ENCODE measurements around the gene TIGAR. TPM values are rescaled to one million over a fixed set of nuclear protein-coding genes. Genes with fewer than 3 reads are reported as not detected.

The TIGAR gene
- total RNA-seq, 3 donors from 2014 or later: 11.4 to 17.0 (median 11.6) TPM

- DNase-seq (peak; percentile 89 to 94 (median 90)), ATAC-seq (peak; percentile 64)
- TF ChIP-seq CTCF (IDR thresholded peaks at IDR 0.05): no peak
- H3K36me3 ChIP-seq (ENCODE audit: low read depth): no peaks in the 10 kb centered on the region
- H3K9me3 ChIP-seq: no peaks in the 10 kb centered on the region
- peak within 1 kb of the TSS; percentile 78 for H3K4me3 ChIP-seq
- H3K4me1 ChIP-seq (ENCODE audit: low read depth): peaks cover 50% of the 10 kb centered on the region
- intact Hi-C loops (cut with DNase I, micrococcal nuclease): no loop called here
Measured at GRCh38 chr12:4273652-4274395, 47.2 kb upstream of the TIGAR start, which contains the start of gene CCND2. Gene CCND2, plus strand, starts transcription at chr12:4273762. Its CDS starts 279 bp downstream, at chr12:4274041.

GRCh38 chr12:4274396-4275015 is 46.5 kb upstream of the TIGAR start:
- Histone ChIP-seq H3K9me3 (no peaks in the 10 kb centered on the region), H3K4me1 (ENCODE audit: low read depth) (peaks cover 56% of the 10 kb centered on the region), H3K4me3 (peak overlapping the region; percentile 78), H3K36me3 (ENCODE audit: low read depth) (no peaks in the 10 kb centered on the region)
- DNase-seq (peak; percentile 50 to 68 (median 65)), ATAC-seq (no peak)
- intact Hi-C loops (cut with DNase I, micrococcal nuclease): loop anchor here (5.0 kb wide), 2 partner anchors 167 to 277 kb away; no protein-coding TSS in a partner anchor
- TF ChIP-seq CTCF (IDR thresholded peaks at IDR 0.05): no peak

DNA sequence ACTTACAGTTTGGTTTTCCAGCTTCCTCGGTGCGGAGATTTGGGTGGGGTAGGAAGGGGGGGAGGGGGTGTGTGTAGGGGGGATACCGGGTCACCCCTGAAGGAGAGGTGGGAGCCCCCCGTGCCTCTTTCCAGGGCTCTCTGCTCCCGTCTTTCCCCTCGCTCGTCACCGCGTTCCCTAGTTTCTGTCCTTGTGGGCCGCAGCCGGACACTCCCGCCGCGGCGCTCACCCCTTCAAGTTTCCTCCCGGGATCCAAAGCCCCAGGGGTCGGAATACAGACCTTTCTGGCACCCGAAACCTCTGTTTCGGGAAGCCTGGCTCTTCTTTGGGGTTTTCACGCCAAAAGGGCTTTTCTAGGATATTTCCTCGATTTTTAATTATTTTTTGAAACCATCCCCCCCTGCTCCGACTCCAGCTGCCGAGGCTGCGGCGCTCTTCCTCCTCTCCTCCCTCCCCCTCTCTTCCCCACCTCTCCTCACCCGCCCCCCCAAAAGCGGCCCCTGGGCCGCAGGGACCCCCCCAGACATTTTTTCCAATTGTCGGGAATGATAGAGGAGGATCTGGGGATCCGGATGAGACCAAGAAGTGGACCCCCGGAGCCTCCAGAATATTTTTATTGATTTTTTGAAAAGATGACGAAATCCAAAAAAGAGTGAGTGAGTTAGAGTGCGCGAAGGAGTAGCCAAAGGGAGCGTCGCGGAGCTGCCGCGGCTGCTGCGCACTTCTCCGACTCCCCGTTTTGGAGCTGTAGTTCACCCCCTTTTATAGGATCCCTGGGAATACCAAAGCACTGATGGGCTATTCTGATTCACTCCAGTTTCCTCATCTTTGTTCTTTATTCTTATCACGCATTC is 45.8 kb upstream of the TIGAR start:
- ATAC-seq: no peak
- DNase-seq: peak in 2 of 3 donors; percentile 51 to 64
- peaks cover 57% of the 10 kb centered on the region for H3K4me1 ChIP-seq (ENCODE audit: low read depth)
- no peaks in the 10 kb centered on the region for H3K9me3 ChIP-seq
- no peaks in the 10 kb centered on the region for H3K36me3 ChIP-seq (ENCODE audit: low read depth)
- TF ChIP-seq CTCF (IDR thresholded peaks at IDR 0.05): no peak
- peak overlapping the region; percentile 78 for H3K4me3 ChIP-seq
- intact Hi-C loops (cut with DNase I, micrococcal nuclease): loop anchor here (5.0 kb wide), 2 partner anchors 168 to 278 kb away; no protein-coding TSS in a partner anchor

DNA sequence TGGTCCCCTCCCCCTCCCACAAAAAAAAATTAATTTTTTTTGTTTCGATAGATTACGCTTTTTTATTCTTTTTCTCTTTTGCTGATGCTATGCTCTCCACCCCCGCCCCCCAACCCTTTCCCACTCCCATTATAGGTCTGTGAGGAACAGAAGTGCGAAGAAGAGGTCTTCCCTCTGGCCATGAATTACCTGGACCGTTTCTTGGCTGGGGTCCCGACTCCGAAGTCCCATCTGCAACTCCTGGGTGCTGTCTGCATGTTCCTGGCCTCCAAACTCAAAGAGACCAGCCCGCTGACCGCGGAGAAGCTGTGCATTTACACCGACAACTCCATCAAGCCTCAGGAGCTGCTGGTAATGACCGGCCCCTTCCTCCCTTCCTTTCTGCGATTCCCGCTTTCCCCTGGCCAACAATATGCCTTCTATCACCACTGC is 45.1 kb upstream of the TIGAR start:
- Histone ChIP-seq H3K4me1 (ENCODE audit: low read depth) (peaks cover 57% of the 10 kb centered on the region), H3K9me3 (no peaks in the 10 kb centered on the region), H3K4me3 (peak overlapping the region; percentile 78), H3K36me3 (ENCODE audit: low read depth) (no peaks in the 10 kb centered on the region)
- intact Hi-C loops (cut with DNase I, micrococcal nuclease): loop anchor here (2.0 to 5.0 kb wide), 3 partner anchors 169 to 279 kb away; no protein-coding TSS in a partner anchor
- ATAC-seq (no peak), DNase-seq (peak in 2 of 3 donors; percentile 51 to 64)
- no peak for TF ChIP-seq CTCF (IDR thresholded peaks at IDR 0.05)

GRCh38 chr12:4276524-4277204 is 44.3 kb upstream of the TIGAR start:
- no peaks in the 10 kb centered on the region for H3K9me3 ChIP-seq
- DNase-seq: peak; percentile 84 to 91 (median 87)
- no peaks in the 10 kb centered on the region for H3K36me3 ChIP-seq (ENCODE audit: low read depth)
- no peak overlapping the region for H3K4me3 ChIP-seq
- peaks cover 55% of the 10 kb centered on the region for H3K4me1 ChIP-seq (ENCODE audit: low read depth)
- intact Hi-C loops (cut with DNase I, micrococcal nuclease): loop anchor here (2.0 to 5.0 kb wide), 3 partner anchors 169 to 280 kb away; no protein-coding TSS in a partner anchor
- peak; percentile 61 for TF ChIP-seq CTCF (IDR thresholded peaks at IDR 0.05)
- ATAC-seq: peak; percentile 44
